Neuronal stem cell (in vitro differentiated cells): ENCODE data around the gene PLXNB2.

ENCODE experiments used
- DNase-seq: peaks from one replicate; pipeline ENCODE4 v3.0.0-alpha.2; 2013; ENCODE audit warnings: low spot score
- H2AFZ ChIP-seq: one replicate; pipeline ENCODE4 v1.6.1; 2013; ENCODE audit warnings: mild to moderate bottlenecking, low read length, inconsistent platforms
- H2AK5ac ChIP-seq: 2 replicates; pipeline ENCODE4 v1.6.1; 2013; ENCODE audit warnings: low read depth, mild to moderate bottlenecking, inconsistent platforms, low read length, moderate library complexity, mixed read lengths
- H2BK120ac ChIP-seq: 2 replicates; pipeline ENCODE4 v1.6.1; 2013; ENCODE audit warnings: low read depth, mild to moderate bottlenecking, inconsistent platforms, low read length, moderate library complexity, mixed read lengths
- H2BK12ac ChIP-seq: one replicate; pipeline ENCODE4 v1.6.1; 2013; ENCODE audit warnings: low read length, inconsistent platforms
- H2BK15ac ChIP-seq: 2 replicates; pipeline ENCODE4 v1.6.1; 2013; ENCODE audit warnings: mild to moderate bottlenecking, low read length, inconsistent platforms, mixed read lengths
- H2BK5ac ChIP-seq: one replicate; pipeline ENCODE4 v1.6.1; 2013; ENCODE audit warnings: inconsistent platforms, mild to moderate bottlenecking, low read length, moderate library complexity
- H3K14ac ChIP-seq: one replicate; pipeline ENCODE4 v1.6.1; 2013; ENCODE audit warnings: low read length, inconsistent platforms
- H3K18ac ChIP-seq: 2 replicates; pipeline ENCODE4 v1.6.1; 2013; ENCODE audit warnings: low read length, inconsistent platforms
- H3K23ac ChIP-seq: 2 replicates; pipeline ENCODE4 v1.6.1; 2013; ENCODE audit warnings: low read depth, mild to moderate bottlenecking, mixed read lengths, low read length, inconsistent platforms; ENCODE audit not compliant: poor library complexity
- H3K27ac ChIP-seq: replicated peaks from 3 replicates; pipeline ENCODE4 v1.5.1; 2013; ENCODE audit warnings: low read length, inconsistent platforms
- H3K27me3 ChIP-seq, 3 experiments: 2 replicates each; pipeline ENCODE4 v1.6.1; 2013; ENCODE audit warnings: low read length in 3 of 3, mild to moderate bottlenecking in 2 of 3, inconsistent platforms in 1 of 3, low read depth in 1 of 3, mixed read lengths in 1 of 3, moderate library complexity in 1 of 3; ENCODE audit not compliant: control insufficient read depth in 3 of 3, insufficient read depth in 3 of 3
- H3K36me3 ChIP-seq, 2 donors: replicated peaks in 1 of 2; 2 replicates each; pipeline ENCODE4 v1.6.1; 2013; ENCODE audit warnings: low read length in 2 of 2; ENCODE audit not compliant: control insufficient read depth in 2 of 2, insufficient read depth in 2 of 2
- H3K4ac ChIP-seq: 2 replicates; pipeline ENCODE4 v1.6.1; 2013; ENCODE audit warnings: inconsistent platforms, mild to moderate bottlenecking, low read length, moderate library complexity
- H3K4me1 ChIP-seq, 2 donors: 1 replicate in 1 of 2; 2 replicates in 1 of 2; pipeline ENCODE4 v1.6.1; 2013; ENCODE audit warnings: low read length in 2 of 2, low read depth in 1 of 2; ENCODE audit not compliant: control insufficient read depth in 2 of 2, insufficient read depth in 1 of 2
- H3K4me2 ChIP-seq: one replicate; pipeline ENCODE4 v1.6.1; 2013; ENCODE audit warnings: mild to moderate bottlenecking, low read length, inconsistent platforms; ENCODE audit not compliant: insufficient read depth, poor library complexity, severe bottlenecking
- H3K4me3 ChIP-seq, 2 donors: 2 replicates each; pipeline ENCODE4 v1.5.1; 2013; ENCODE audit warnings: low read length in 2 of 2, mild to moderate bottlenecking in 2 of 2, inconsistent platforms in 1 of 2, moderate library complexity in 1 of 2
- H3K79me1 ChIP-seq: one replicate; pipeline ENCODE4 v1.6.1; 2013; ENCODE audit warnings: low read depth, mild to moderate bottlenecking, inconsistent platforms, low read length, moderate library complexity
- H3K9ac ChIP-seq: one replicate; pipeline ENCODE4 v1.6.1; 2013; ENCODE audit warnings: mild to moderate bottlenecking, low read depth, low read length, inconsistent platforms; ENCODE audit not compliant: poor library complexity
- H3K9me3 ChIP-seq, 2 donors: replicated peaks in 1 of 2; 2 replicates each; pipeline versions ENCODE3 to v1.6.1; 2013; ENCODE audit warnings: low read length in 2 of 2, mild to moderate bottlenecking in 2 of 2, inconsistent platforms in 1 of 2, low read depth in 1 of 2, mixed read lengths in 1 of 2, moderate library complexity in 1 of 2; ENCODE audit not compliant: control insufficient read depth in 2 of 2, insufficient read depth in 1 of 2
- H4K8ac ChIP-seq: one replicate; pipeline ENCODE4 v1.6.1; 2013; ENCODE audit warnings: low read depth, mild to moderate bottlenecking, inconsistent platforms, low read length, moderate library complexity
- H4K91ac ChIP-seq: one replicate; pipeline ENCODE4 v1.6.1; 2013; ENCODE audit warnings: low read length, low read depth, mild to moderate bottlenecking, inconsistent platforms; ENCODE audit not compliant: poor library complexity
- WGBS, 2 donors: extraction: QIAGEN DNeasy Blood & Tissue Kit; methylation state at CpG; one replicate each; pipeline ENCODE4 v1.1.7; 2013; ENCODE audit warnings: missing lambda C conversion rate in 2 of 2, mixed read lengths in 1 of 2; ENCODE audit not compliant: insufficient read length in 2 of 2, insufficient replicate concordance in 1 of 2; ENCODE audit errors: extremely low coverage in 2 of 2; 5-methylcytosine and 5-hydroxymethylcytosine counted together

PLXNB2 gene

DNA sequence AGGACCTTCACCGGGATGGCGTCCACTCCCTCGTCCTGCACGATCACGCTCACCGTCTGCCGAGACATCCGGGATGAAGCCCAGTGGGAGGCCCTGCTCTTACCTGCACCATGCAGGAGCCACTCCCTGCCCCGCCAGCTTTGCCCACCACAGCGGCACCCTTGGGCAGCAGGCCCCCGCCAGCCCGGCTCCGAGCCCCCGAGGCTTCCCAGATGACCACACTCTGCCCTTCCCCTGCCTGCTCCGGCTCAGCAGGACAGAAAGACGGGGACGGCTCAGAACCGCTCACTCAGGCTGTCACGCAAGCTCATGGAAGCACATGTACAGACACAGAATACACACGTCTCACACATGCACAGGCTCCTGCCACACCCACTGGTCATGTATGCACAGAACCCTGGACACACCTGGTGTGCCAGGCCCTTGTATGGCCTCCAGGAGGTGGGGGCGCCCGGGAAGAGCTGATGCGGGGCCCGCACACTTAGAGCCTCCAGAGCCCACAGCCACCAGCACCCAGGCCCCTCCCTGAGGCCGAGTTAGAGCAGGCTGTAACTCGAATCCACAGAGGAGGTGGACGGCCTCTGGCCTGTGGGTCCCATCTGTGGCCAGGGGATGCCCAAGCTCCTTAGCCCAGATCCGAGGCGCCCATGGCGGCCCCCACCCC is 28.4 kb downstream of the PLXNB2 start:
- Histone ChIP-seq H4K8ac (no peak overlapping the region), H3K9me3 (peaks cover 3 to 7% of the 10 kb centered on the region in 2 donors), H3K27ac (no peak overlapping the region), H3K14ac (no peak overlapping the region), H3K4ac (no peak overlapping the region), H2BK5ac (no peak overlapping the region), H2BK120ac (no peak overlapping the region), H2BK15ac (no peak overlapping the region), H3K23ac (peak overlapping the region; percentile 43), H3K36me3 (peaks cover 70 to 95% of the 10 kb centered on the region in 2 donors), H2BK12ac (no peak overlapping the region), H3K4me2 (no peak overlapping the region), H2AFZ (no peak overlapping the region), H3K27me3 (no peaks in the 10 kb centered on the region), H2AK5ac (no peak overlapping the region), H4K91ac (no peak overlapping the region), H3K9ac (peak overlapping the region; percentile 70), H3K18ac (no peak overlapping the region), H3K4me3 (no peak overlapping the region), H3K4me1 (peaks cover 2 to 6% of the 10 kb centered on the region in 2 donors), H3K79me1 (peaks cover 10% of the 10 kb centered on the region)
- WGBS, 2 donors, result no CpG with 5 or more reads among the region's 30 CpGs
- no peak for DNase-seq

DNA sequence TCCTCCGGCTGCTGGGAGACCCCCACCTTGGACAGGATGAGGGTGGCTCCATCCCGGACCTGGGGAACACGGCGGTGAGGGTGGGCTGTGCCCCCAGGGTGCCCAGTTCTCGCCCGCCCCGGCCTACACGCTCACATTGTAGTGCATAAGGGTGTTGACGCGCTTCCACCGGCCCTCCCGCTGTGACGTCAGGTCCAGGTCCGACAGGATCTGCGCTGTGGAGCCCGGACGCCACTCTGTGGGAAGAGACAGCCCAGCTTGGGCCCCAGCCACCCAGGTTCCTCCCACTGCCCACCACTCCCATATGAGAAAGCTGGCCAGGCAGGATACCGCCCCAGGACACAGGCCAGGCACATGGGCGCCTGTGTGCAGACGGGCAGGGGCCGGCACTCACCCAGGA is 29.0 kb downstream of the PLXNB2 start:
- Histone ChIP-seq H4K8ac (no peak overlapping the region), H3K23ac (peak overlapping the region; percentile 43), H2BK5ac (no peak overlapping the region), H3K79me1 (peaks cover 6% of the 10 kb centered on the region), H3K14ac (no peak overlapping the region), H3K4me1 (peaks cover 2 to 7% of the 10 kb centered on the region in 2 donors), H2BK120ac (no peak overlapping the region), H2BK12ac (peak overlapping the region; percentile 22), H3K4me3 (no peak overlapping the region), H2AFZ (no peak overlapping the region), H3K9me3 (peaks cover 3 to 7% of the 10 kb centered on the region in 2 donors), H3K36me3 (peaks cover 67 to 95% of the 10 kb centered on the region in 2 donors), H3K27me3 (no peaks in the 10 kb centered on the region), H3K9ac (peak overlapping the region; percentile 70), H2AK5ac (no peak overlapping the region), H3K18ac (no peak overlapping the region), H4K91ac (no peak overlapping the region), H3K4me2 (no peak overlapping the region), H3K4ac (no peak overlapping the region), H2BK15ac (no peak overlapping the region), H3K27ac (no peak overlapping the region)
- WGBS, 2 donors, result no CpG with 5 or more reads among the region's 21 CpGs
- DNase-seq, result no peak

DNA sequence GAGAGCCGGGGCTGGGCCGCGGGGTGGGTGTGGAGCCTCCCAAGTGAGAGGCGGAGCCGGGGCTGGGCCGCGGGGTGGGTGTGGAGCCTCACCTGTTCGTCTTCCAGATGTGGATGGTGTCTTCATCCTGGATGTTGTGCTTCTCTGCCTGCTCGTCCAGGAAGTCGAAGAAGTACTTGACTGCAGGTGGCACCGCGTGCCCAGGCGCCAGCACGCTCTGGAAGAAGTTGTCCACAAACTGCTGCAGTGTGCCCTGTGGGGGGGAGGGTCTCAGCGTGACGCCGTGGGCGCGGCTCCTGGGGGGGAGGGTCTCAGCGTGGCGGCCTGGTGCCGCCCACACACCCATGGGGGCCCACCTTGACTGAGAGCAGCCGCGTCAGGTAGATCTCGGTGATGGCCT is 29.7 kb downstream of the PLXNB2 start:
- H3K9ac ChIP-seq, result no peak overlapping the region
- H3K79me1 ChIP-seq, result peaks cover 5% of the 10 kb centered on the region
- no peak overlapping the region for H2AK5ac ChIP-seq
- H3K18ac ChIP-seq, result no peak overlapping the region
- no peak overlapping the region for H3K4ac ChIP-seq
- peak overlapping the region; percentile 39 for H2BK5ac ChIP-seq
- no peak overlapping the region for H2BK15ac ChIP-seq
- H2BK120ac ChIP-seq, result no peak overlapping the region
- WGBS, 2 donors, result no CpG with 5 or more reads among the region's 25 CpGs
- peaks cover 5 to 7% of the 10 kb centered on the region in 2 donors for H3K9me3 ChIP-seq
- H3K36me3 ChIP-seq, result peaks cover 62 to 88% of the 10 kb centered on the region in 2 donors
- no peak overlapping the region for H4K91ac ChIP-seq
- no peak for DNase-seq
- H2BK12ac ChIP-seq, result no peak overlapping the region
- no peak overlapping the region for H3K4me3 ChIP-seq
- H3K14ac ChIP-seq, result no peak overlapping the region
- H3K27me3 ChIP-seq, result no peaks in the 10 kb centered on the region
- peaks cover 6 to 10% of the 10 kb centered on the region in 2 donors for H3K4me1 ChIP-seq
- H3K23ac ChIP-seq, result peak overlapping the region; percentile 65
- no peak overlapping the region for H4K8ac ChIP-seq
- H2AFZ ChIP-seq, result no peak overlapping the region
- H3K27ac ChIP-seq, result no peak overlapping the region
- no peak overlapping the region for H3K4me2 ChIP-seq

DNA sequence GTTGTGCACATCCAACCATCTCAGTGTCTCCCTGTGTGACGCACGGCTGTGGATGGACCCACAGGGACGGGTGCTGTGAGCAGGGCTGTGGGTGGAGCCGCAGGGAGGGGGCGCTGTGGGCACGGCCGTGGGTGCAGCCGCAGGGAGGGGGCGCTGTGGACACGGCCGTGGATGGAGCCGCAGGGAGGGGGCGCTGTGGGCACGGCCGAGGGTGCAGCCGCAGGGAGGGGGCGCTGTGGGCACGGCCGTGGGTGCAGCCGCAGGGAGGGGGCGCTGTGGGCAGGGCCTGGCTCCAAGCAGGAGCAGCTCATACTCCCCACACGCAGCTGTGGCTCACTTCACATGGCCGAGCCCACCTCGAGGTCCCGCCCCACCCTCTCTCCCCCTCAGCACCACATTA is 31.3 kb downstream of the PLXNB2 start:
- Histone ChIP-seq H3K9ac (peak overlapping the region; percentile 44), H2BK12ac (no peak overlapping the region), H3K14ac (no peak overlapping the region), H2BK15ac (no peak overlapping the region), H2AK5ac (peak overlapping the region; percentile 56), H2BK5ac (peak overlapping the region; percentile 82), H3K4me1 (peaks cover 16 to 22% of the 10 kb centered on the region in 2 donors), H4K91ac (no peak overlapping the region), H3K79me1 (peaks cover 5% of the 10 kb centered on the region), H3K27me3 (no peaks in the 10 kb centered on the region), H3K27ac (no peak overlapping the region), H3K4me2 (no peak overlapping the region), H2BK120ac (no peak overlapping the region), H3K4me3 (no peak overlapping the region), H3K9me3 (peaks cover 5 to 7% of the 10 kb centered on the region in 2 donors), H3K36me3 (peaks cover 52 to 72% of the 10 kb centered on the region in 2 donors), H2AFZ (no peak overlapping the region), H3K18ac (no peak overlapping the region), H3K23ac (peak overlapping the region; percentile 80), H4K8ac (no peak overlapping the region), H3K4ac (peak overlapping the region; percentile 84)
- no peak for DNase-seq
- no CpG with 5 or more reads among the region's 25 CpGs for WGBS, 2 donors
